H9 (cell line): ENCODE data around the gene NRG3. TPM values are rescaled to one million over a fixed set of nuclear protein-coding genes. Genes with fewer than 3 reads are reported as not detected.

ENCODE experiments used
- DNase-seq: peaks from one replicate; pipeline ENCODE4 v3.0.0-alpha.2; 2017
- H2AFZ ChIP-seq: one replicate; pipeline ENCODE4 v1.6.1; 2013; ENCODE audit warnings: mild to moderate bottlenecking, low read length, control low read depth, moderate library complexity
- H2AK5ac ChIP-seq: 2 replicates; pipeline ENCODE4 v1.6.1; 2013; ENCODE audit warnings: low read length, control low read depth, mixed read lengths; ENCODE audit not compliant: insufficient read length
- H2BK120ac ChIP-seq: one replicate; pipeline ENCODE4 v1.6.1; 2013; ENCODE audit warnings: low read depth, mild to moderate bottlenecking, low read length, control low read depth, inconsistent platforms; ENCODE audit not compliant: poor library complexity, severe bottlenecking
- H2BK12ac ChIP-seq: 2 replicates; pipeline ENCODE4 v1.6.1; 2013; ENCODE audit warnings: low read length, control low read depth, mixed read lengths, low read depth; ENCODE audit not compliant: insufficient read length
- H2BK15ac ChIP-seq: 2 replicates; pipeline ENCODE4 v1.6.1; 2013; ENCODE audit warnings: low read depth, low read length, control low read depth
- H2BK20ac ChIP-seq: one replicate; pipeline ENCODE4 v1.6.1; 2013; ENCODE audit warnings: low read depth, mild to moderate bottlenecking, low read length, control low read depth, inconsistent platforms; ENCODE audit not compliant: poor library complexity, severe bottlenecking
- H2BK5ac ChIP-seq: 2 replicates; pipeline ENCODE4 v1.6.1; 2013; ENCODE audit warnings: low read length, control low read depth, mixed read lengths; ENCODE audit not compliant: insufficient read length
- H3K14ac ChIP-seq: 2 replicates; pipeline ENCODE4 v1.6.1; 2013; ENCODE audit warnings: low read length, control low read depth; ENCODE audit not compliant: insufficient read depth
- H3K18ac ChIP-seq: 2 replicates; pipeline ENCODE4 v1.6.1; 2013; ENCODE audit warnings: low read depth, mild to moderate bottlenecking, mixed read lengths, low read length, control low read depth; ENCODE audit not compliant: insufficient read length
- H3K23ac ChIP-seq: 2 replicates; pipeline ENCODE4 v1.6.1; 2013; ENCODE audit warnings: low read length, control low read depth, mixed read lengths, low read depth; ENCODE audit not compliant: insufficient read length
- H3K23me2 ChIP-seq: 2 replicates; pipeline ENCODE4 v1.6.1; 2013; ENCODE audit warnings: low read depth, mild to moderate bottlenecking, mixed read lengths, low read length, control low read depth; ENCODE audit not compliant: insufficient read length, poor library complexity, severe bottlenecking
- H3K27ac ChIP-seq: 2 replicates; pipeline ENCODE4 v1.5.1; 2013; ENCODE audit warnings: low read length, control low read depth, mixed read lengths, low read depth; ENCODE audit not compliant: insufficient read length
- H3K27me3 ChIP-seq: 2 replicates; pipeline ENCODE4 v1.6.1; 2013; ENCODE audit warnings: low read length, control low read depth, inconsistent platforms; ENCODE audit not compliant: insufficient read depth
- H3K4ac ChIP-seq: 2 replicates; pipeline ENCODE4 v1.6.1; 2013; ENCODE audit warnings: low read depth, mild to moderate bottlenecking, control low read depth, inconsistent platforms, low read length, moderate library complexity
- H3K4me1 ChIP-seq: 2 replicates; pipeline ENCODE4 v1.6.1; 2013; ENCODE audit warnings: low read length, control low read depth, inconsistent platforms; ENCODE audit not compliant: insufficient read depth
- H3K4me2 ChIP-seq: 2 replicates; pipeline ENCODE4 v1.6.1; 2013; ENCODE audit warnings: low read length, control low read depth, mixed read lengths; ENCODE audit not compliant: insufficient read length, insufficient read depth
- H3K56ac ChIP-seq: 2 replicates; pipeline ENCODE4 v1.6.1; 2013; ENCODE audit warnings: low read depth, mild to moderate bottlenecking, mixed read lengths, low read length, control low read depth; ENCODE audit not compliant: insufficient read length
- H3K79me1 ChIP-seq: 2 replicates; pipeline ENCODE4 v1.6.1; 2013; ENCODE audit warnings: low read depth, mild to moderate bottlenecking, moderate library complexity, low read length, control low read depth, inconsistent platforms; ENCODE audit not compliant: insufficient read depth, poor library complexity, severe bottlenecking
- H3K79me2 ChIP-seq: 2 replicates; pipeline ENCODE4 v1.6.1; 2013; ENCODE audit warnings: low read length, control low read depth, inconsistent platforms; ENCODE audit not compliant: insufficient read depth
- H3K9ac ChIP-seq: 2 replicates; pipeline ENCODE4 v1.6.1; 2013; ENCODE audit warnings: low read length, control low read depth, mixed read lengths; ENCODE audit not compliant: insufficient read length; ENCODE audit errors: extremely low read depth
- H3K9me3 ChIP-seq: one replicate; pipeline ENCODE4 v1.6.1; 2013; ENCODE audit warnings: low read depth, low read length, inconsistent platforms; ENCODE audit not compliant: control insufficient read depth
- H3T11ph ChIP-seq: one replicate; pipeline ENCODE4 v1.6.1; 2013; ENCODE audit warnings: mild to moderate bottlenecking, low read length, control low read depth, inconsistent platforms
- H4K20me1 ChIP-seq: one replicate; pipeline ENCODE4 v1.6.1; 2013; ENCODE audit not compliant: control insufficient read depth, insufficient read length, insufficient read depth
- H4K5ac ChIP-seq: 2 replicates; pipeline ENCODE4 v1.6.1; 2013; ENCODE audit warnings: low read depth, mild to moderate bottlenecking, mixed read lengths, low read length, control low read depth; ENCODE audit not compliant: insufficient read length
- H4K8ac ChIP-seq: replicated peaks from 2 replicates; pipeline ENCODE4 v1.6.1; 2013; ENCODE audit warnings: low read length, control low read depth, mixed read lengths, low read depth; ENCODE audit not compliant: insufficient read length
- H4K91ac ChIP-seq: 2 replicates; pipeline ENCODE4 v1.6.1; 2013; ENCODE audit warnings: low read depth, mild to moderate bottlenecking, moderate library complexity, mixed read lengths, low read length, control low read depth; ENCODE audit not compliant: insufficient read length
- H3K27ac Mint-ChIP-seq, 3 experiments: 2 replicates in 2 of 3; 3 replicates in 1 of 3; pipeline ENCODE4 v1.8.0; 2020 to 2021; ENCODE audit warnings: mixed read lengths in 3 of 3, mild to moderate bottlenecking in 1 of 3, moderate library complexity in 1 of 3
- H3K27me3 Mint-ChIP-seq: 2 replicates; pipeline ENCODE4 v1.8.0; 2021; ENCODE audit warnings: low read depth, mild to moderate bottlenecking, moderate library complexity, mixed read lengths
- H3K36me3 Mint-ChIP-seq, 3 experiments: 2 replicates in 2 of 3; 3 replicates in 1 of 3; pipeline ENCODE4 v1.8.0; 2020 to 2021; ENCODE audit warnings: low read depth in 3 of 3, mixed read lengths in 3 of 3; ENCODE audit not compliant: insufficient read depth in 1 of 3
- H3K4me1 Mint-ChIP-seq, 2 experiments: 2 replicates each; pipeline ENCODE4 v1.8.0; 2020; ENCODE audit warnings: mixed read lengths in 2 of 2
- H3K4me3 Mint-ChIP-seq, 2 experiments: 2 replicates in 1 of 2; 3 replicates in 1 of 2; pipeline ENCODE4 v1.8.0; 2020 to 2021; ENCODE audit warnings: mild to moderate bottlenecking in 2 of 2, mixed read lengths in 2 of 2, moderate library complexity in 1 of 2
- H3K9me3 Mint-ChIP-seq, 2 experiments: 2 replicates in 1 of 2; 3 replicates in 1 of 2; pipeline ENCODE4 v1.8.0; 2020; ENCODE audit warnings: mild to moderate bottlenecking in 2 of 2, mixed read lengths in 2 of 2, moderate library complexity in 1 of 2
- WGBS: extraction: QIAGEN DNeasy Blood & Tissue Kit; methylation state at CpG from one replicate; pipeline ENCODE4 v1.1.7; 2013; ENCODE audit warnings: missing lambda C conversion rate, low lambda C conversion rate, mixed read lengths; ENCODE audit not compliant: insufficient read length; ENCODE audit errors: extremely low coverage; 5-methylcytosine and 5-hydroxymethylcytosine counted together
- total RNA-seq: library from RNA; stranded (reverse); gene quantifications from 2 replicates; pipeline ENCODE4 v1.2.1, GENCODE V29; 2021
- TF ChIP-seq, protein P1 (sequence below): fragments of 200-600 bp; sonication (generic); conservative IDR thresholded peaks from 3 replicates; pipeline ENCODE4 v1.8.0; 2021; ENCODE audit warnings: antibody characterized with exemption, mild to moderate bottlenecking

Gene NRG3
- total RNA-seq, 1 experiment from 2014 or later: 1.6 TPM

- no peak overlapping the region for H2BK120ac ChIP-seq
- TF ChIP-seq, protein P1, sequence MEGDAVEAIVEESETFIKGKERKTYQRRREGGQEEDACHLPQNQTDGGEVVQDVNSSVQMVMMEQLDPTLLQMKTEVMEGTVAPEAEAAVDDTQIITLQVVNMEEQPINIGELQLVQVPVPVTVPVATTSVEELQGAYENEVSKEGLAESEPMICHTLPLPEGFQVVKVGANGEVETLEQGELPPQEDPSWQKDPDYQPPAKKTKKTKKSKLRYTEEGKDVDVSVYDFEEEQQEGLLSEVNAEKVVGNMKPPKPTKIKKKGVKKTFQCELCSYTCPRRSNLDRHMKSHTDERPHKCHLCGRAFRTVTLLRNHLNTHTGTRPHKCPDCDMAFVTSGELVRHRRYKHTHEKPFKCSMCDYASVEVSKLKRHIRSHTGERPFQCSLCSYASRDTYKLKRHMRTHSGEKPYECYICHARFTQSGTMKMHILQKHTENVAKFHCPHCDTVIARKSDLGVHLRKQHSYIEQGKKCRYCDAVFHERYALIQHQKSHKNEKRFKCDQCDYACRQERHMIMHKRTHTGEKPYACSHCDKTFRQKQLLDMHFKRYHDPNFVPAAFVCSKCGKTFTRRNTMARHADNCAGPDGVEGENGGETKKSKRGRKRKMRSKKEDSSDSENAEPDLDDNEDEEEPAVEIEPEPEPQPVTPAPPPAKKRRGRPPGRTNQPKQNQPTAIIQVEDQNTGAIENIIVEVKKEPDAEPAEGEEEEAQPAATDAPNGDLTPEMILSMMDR: no peak
- H3K4ac ChIP-seq: no peak overlapping the region
- H4K20me1 ChIP-seq: no peaks in the 10 kb centered on the region
- no peaks in the 10 kb centered on the region for H3K27me3 ChIP-seq
- no peak overlapping the region for H2AK5ac ChIP-seq
- H3K79me1 ChIP-seq: peaks cover 2% of the 10 kb centered on the region
- no peak overlapping the region for H3K27ac ChIP-seq
- no peak overlapping the region for H3K18ac ChIP-seq
- no peak overlapping the region for H2BK12ac ChIP-seq
- no peak overlapping the region for H3K4me3 Mint-ChIP-seq
- no peaks in the 10 kb centered on the region for H3K79me2 ChIP-seq
- no peak overlapping the region for H3K23ac ChIP-seq
- H3K27me3 Mint-ChIP-seq: peaks cover 18% of the 10 kb centered on the region
- H3K9me3 Mint-ChIP-seq: no peaks in the 10 kb centered on the region; a peak in 2 of 5 replicates
- no peak overlapping the region for H2BK20ac ChIP-seq
- H2BK5ac ChIP-seq: no peak overlapping the region
- no peak overlapping the region for H2BK15ac ChIP-seq
- H3K4me2 ChIP-seq: no peak overlapping the region
- H4K91ac ChIP-seq: no peak overlapping the region
- no peak overlapping the region for H3K14ac ChIP-seq
- no peaks in the 10 kb centered on the region; a peak in 1 of 7 replicates for H3K36me3 Mint-ChIP-seq
- H3K27ac Mint-ChIP-seq: no peak overlapping the region
- H4K8ac ChIP-seq: no peak overlapping the region
- DNase-seq: no peak
- no peaks in the 10 kb centered on the region for H3K9me3 ChIP-seq
- peaks cover 16 to 21% of the 10 kb centered on the region in 2 experiments for H3K4me1 Mint-ChIP-seq
- peaks cover 4% of the 10 kb centered on the region; the same call in 1 of the 2 replicates for H3K4me1 ChIP-seq
- WGBS: no CpG with 5 or more reads among the region's 3 CpGs
- no peak overlapping the region for H4K5ac ChIP-seq
- no peak overlapping the region for H3T11ph ChIP-seq
- H2AFZ ChIP-seq: no peak overlapping the region
- H3K9ac ChIP-seq: no peak overlapping the region
- H3K56ac ChIP-seq: no peak overlapping the region
- H3K23me2 ChIP-seq: no peaks in the 10 kb centered on the region
Measured at GRCh38 chr10:82240408-82240807, 365.4 kb downstream of the NRG3 start.
